B cell (primary cell): Measurements from ENCODE around the gene PFN4.

Experiments used
- CTCF ChIP-seq: fragments of 200-600 bp; IDR thresholded peaks from one replicate; pipeline ENCODE4 v1.8.0; 2022; ENCODE audit warnings: antibody characterized with exemption, mild to moderate bottlenecking
- EZH2 ChIP-seq: IDR thresholded peaks from 2 replicates; pipeline ENCODE4 v1.6.1; 2012; ENCODE audit warnings: borderline replicate concordance, low read depth, mild to moderate bottlenecking, moderate library complexity, low read length; ENCODE audit not compliant: insufficient read depth, poor library complexity, severe bottlenecking

- TF ChIP-seq CTCF = no peak
- no peak for TF ChIP-seq EZH2
Measured at GRCh38 chr2:24169023-24169422, 45.9 kb upstream of the PFN4 start.
